HG03378 (cell line): ENCODE measurements around the gene CCDC149.

Experiments used
- ATAC-seq: cut with Tn5 transposase; IDR thresholded peaks from one replicate; pipeline ENCODE4 v1.9.1; 2021; ENCODE audit warnings: mild to moderate bottlenecking, moderate library complexity; ENCODE audit not compliant: unreplicated experiment

The CCDC149 gene

GRCh38 chr4:24805566-24805965 lies 107.3 kb downstream of the CCDC149 start:
- ATAC-seq, result no peak

- ATAC-seq, result no peak
Measured at GRCh38 chr4:24805067-24805466, 107.8 kb downstream of the CCDC149 start.

- ATAC-seq, result no peak
Measured at GRCh38 chr4:24802648-24803047, 110.2 kb downstream of the CCDC149 start.

GRCh38 chr4:24801136-24801855 lies 111.5 kb downstream of the CCDC149 start:
- ATAC-seq, result no peak

- ATAC-seq, result no peak
Measured at GRCh38 chr4:24800325-24800895, 112.4 kb downstream of the CCDC149 start.

- ATAC-seq, result no peak
Measured at GRCh38 chr4:24799544-24800324, 113.1 kb downstream of the CCDC149 start.

GRCh38 chr4:24799196-24799543 lies 113.7 kb downstream of the CCDC149 start:
- ATAC-seq, result no peak

- no peak for ATAC-seq
Measured at GRCh38 chr4:24798036-24798610, 114.7 kb downstream of the CCDC149 start.

- no peak for ATAC-seq
Measured at GRCh38 chr4:24796620-24797019, 116.2 kb downstream of the CCDC149 start.

- no peak for ATAC-seq
Measured at GRCh38 chr4:24795666-24796381, 117.0 kb downstream of the CCDC149 start.

- no peak for ATAC-seq
Measured at GRCh38 chr4:24794916-24795665, 117.8 kb downstream of the CCDC149 start, which contains the start of gene SOD3. TSS of gene SOD3 (plus strand) at chr4:24795573. CDS start at chr4:24799522, 3,949 bp downstream.

GRCh38 chr4:24794480-24794879 lies 118.4 kb downstream of the CCDC149 start:
- ATAC-seq, result no peak

GRCh38 chr4:24794051-24794450 lies 118.8 kb downstream of the CCDC149 start:
- ATAC-seq, result no peak

- ATAC-seq, result no peak
Measured at GRCh38 chr4:24793219-24794005, 119.4 kb downstream of the CCDC149 start.

GRCh38 chr4:24792552-24792951 lies 120.3 kb downstream of the CCDC149 start:
- ATAC-seq, result no peak

GRCh38 chr4:24791043-24791442 lies 121.8 kb downstream of the CCDC149 start:
- ATAC-seq, result no peak

GRCh38 chr4:24783506-24783905 lies 129.3 kb downstream of the CCDC149 start:
- ATAC-seq, result no peak

- ATAC-seq, result no peak
Measured at GRCh38 chr4:24781999-24782745, 130.7 kb downstream of the CCDC149 start.
